ENCODE data around the gene FAM107A.

Gene FAM107A

DNA sequence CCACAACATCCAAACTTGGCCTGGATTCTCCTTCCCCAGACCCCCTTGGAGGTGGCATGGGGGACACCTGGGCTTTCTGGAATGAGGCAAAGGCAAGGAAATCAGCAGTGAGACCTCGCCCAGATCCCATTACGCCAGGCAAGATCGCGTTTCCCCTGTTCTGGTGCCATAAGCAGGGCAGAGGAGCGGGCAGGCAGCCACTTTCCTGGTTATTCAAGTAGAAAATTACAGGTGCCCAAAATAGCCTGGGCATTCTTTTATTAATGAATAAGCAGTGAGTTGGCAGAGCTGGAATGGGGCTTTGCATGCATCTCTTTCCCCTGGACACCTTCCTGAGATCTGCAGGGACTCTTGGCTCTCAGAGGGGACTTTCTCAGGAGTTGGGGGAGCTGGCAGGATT, 31.5 kb upstream of the FAM107A start:
- H3K9me2 ChIP-seq (ENCODE audit: low read depth, low read length), result no peaks in the 10 kb centered on the region
- no peaks in the 10 kb centered on the region for H4K20me1 ChIP-seq (ENCODE audit: insufficient read depth, low read length)
- no peaks in the 10 kb centered on the region for H3K27me3 ChIP-seq (ENCODE audit: insufficient read depth, low read length)
- no peak overlapping the region for H3K27ac ChIP-seq (ENCODE audit: low read depth, low read length, poor library complexity, severe bottlenecking)
- no peak for TF ChIP-seq EZH2 (IDR thresholded peaks at IDR 0.05; ENCODE audit: borderline replicate concordance, low read length)
- no peak for TF ChIP-seq CTCF (IDR thresholded peaks at IDR 0.05; ENCODE audit: low read length)
- H3K9me3 ChIP-seq (ENCODE audit: low read length), result no peaks in the 10 kb centered on the region
- no peak overlapping the region for H3K9ac ChIP-seq (ENCODE audit: low read length)
- H3K4me1 ChIP-seq (ENCODE audit: insufficient read depth, low read length, severe bottlenecking), result no peaks in the 10 kb centered on the region
- H3K4me2 ChIP-seq (ENCODE audit: low read length), result no peak overlapping the region
- no peaks in the 10 kb centered on the region for H3F3A ChIP-seq (ENCODE audit: insufficient read depth, low read length)
- H3K4me3 ChIP-seq (ENCODE audit: low read depth, low read length, poor library complexity, severe bottlenecking), result no peak overlapping the region
- no peak overlapping the region for H2AFZ ChIP-seq (ENCODE audit: low read length)
- H3K79me2 ChIP-seq (ENCODE audit: insufficient read depth, low read length), result no peaks in the 10 kb centered on the region
- H3K36me3 ChIP-seq (ENCODE audit: insufficient read depth, low read length), result no peaks in the 10 kb centered on the region

GRCh38 chr3:58607816-58608215, 30.6 kb upstream of the FAM107A start:
- TF ChIP-seq EZH2 (IDR thresholded peaks at IDR 0.05; ENCODE audit: borderline replicate concordance, low read length) (no peak), CTCF (IDR thresholded peaks at IDR 0.05; ENCODE audit: low read length) (no peak)
- Histone ChIP-seq H3K4me2 (ENCODE audit: low read length) (no peak overlapping the region), H3K9ac (ENCODE audit: low read length) (no peak overlapping the region), H3K27me3 (ENCODE audit: insufficient read depth, low read length) (no peaks in the 10 kb centered on the region), H3K9me2 (ENCODE audit: low read depth, low read length) (no peaks in the 10 kb centered on the region), H3K4me1 (ENCODE audit: insufficient read depth, low read length, severe bottlenecking) (no peaks in the 10 kb centered on the region), H3K9me3 (ENCODE audit: low read length) (no peaks in the 10 kb centered on the region), H2AFZ (ENCODE audit: low read length) (no peak overlapping the region), H3K27ac (ENCODE audit: low read depth, low read length, poor library complexity, severe bottlenecking) (no peak overlapping the region), H4K20me1 (ENCODE audit: insufficient read depth, low read length) (no peaks in the 10 kb centered on the region), H3F3A (ENCODE audit: insufficient read depth, low read length) (no peaks in the 10 kb centered on the region), H3K79me2 (ENCODE audit: insufficient read depth, low read length) (no peaks in the 10 kb centered on the region), H3K36me3 (ENCODE audit: insufficient read depth, low read length) (no peaks in the 10 kb centered on the region), H3K4me3 (ENCODE audit: low read depth, low read length, poor library complexity, severe bottlenecking) (no peak overlapping the region)

GRCh38 chr3:58606693-58607092, 29.5 kb upstream of the FAM107A start:
- Histone ChIP-seq H3K9me3 (ENCODE audit: low read length) (no peaks in the 10 kb centered on the region), H3K4me3 (ENCODE audit: low read depth, low read length, poor library complexity, severe bottlenecking) (no peak overlapping the region), H3K79me2 (ENCODE audit: insufficient read depth, low read length) (no peaks in the 10 kb centered on the region), H3K36me3 (ENCODE audit: insufficient read depth, low read length) (no peaks in the 10 kb centered on the region), H3K9ac (ENCODE audit: low read length) (no peak overlapping the region), H4K20me1 (ENCODE audit: insufficient read depth, low read length) (no peaks in the 10 kb centered on the region), H3K9me2 (ENCODE audit: low read depth, low read length) (no peaks in the 10 kb centered on the region), H3K4me2 (ENCODE audit: low read length) (no peak overlapping the region), H2AFZ (ENCODE audit: low read length) (no peak overlapping the region), H3F3A (ENCODE audit: insufficient read depth, low read length) (no peaks in the 10 kb centered on the region), H3K27me3 (ENCODE audit: insufficient read depth, low read length) (no peaks in the 10 kb centered on the region), H3K27ac (ENCODE audit: low read depth, low read length, poor library complexity, severe bottlenecking) (no peak overlapping the region), H3K4me1 (ENCODE audit: insufficient read depth, low read length, severe bottlenecking) (no peaks in the 10 kb centered on the region)
- no peak for TF ChIP-seq EZH2 (IDR thresholded peaks at IDR 0.05; ENCODE audit: borderline replicate concordance, low read length)
- no peak for TF ChIP-seq CTCF (IDR thresholded peaks at IDR 0.05; ENCODE audit: low read length)

Data from OCI-LY1 (cell line).